K562 (cell line): ENCODE results near the gene OBP2A. TPM values are rescaled to one million over a fixed set of nuclear protein-coding genes. Genes with fewer than 3 reads are reported as not detected.

Source experiments
- ATAC-seq: fragments of 200-7000 bp; cut with Tn5 transposase; 3 replicates; pipeline ENCODE4 v1.9.1; 2020; ENCODE audit warnings: moderate library complexity
- BruUV-seq: library from RNA; stranded (reverse); fragments of 400-500 nt; replicated peaks from 2 replicates; lab custom pipeline; 2021; lab: Mats Ljungman, UMichigan
- CTCF ChIA-PET: fragments of 300-600 bp; formaldehyde crosslinking; extraction: SDS; loops from one replicate; lab custom pipeline; 2021; ENCODE audit warnings: low intra/inter-chr PET ratio; lab: Yijun Ruan, JAX
- POLR2A ChIA-PET: fragments of 300-600, 350-650 bp; sonication (Branson Sonifier 250); formaldehyde crosslinking; extraction: SDS; loops from one replicate; lab custom pipeline; 2021; ENCODE audit warnings: antibody characterized with exemption, inconsistent platforms; lab: Yijun Ruan, JAX
- DNase-seq, 4 experiments: peaks; one replicate each; pipeline versions ENCODE4 v3.0.0 to v3.0.0-alpha.2; 2011 to 2018; ENCODE audit warnings: low spot score in 3 of 4, mixed read lengths in 3 of 4; ENCODE audit errors: extremely low read depth in 1 of 4
- FAIRE-seq: peaks from 2 replicates; lab custom pipeline; 2011; peaks lifted over from hg19 to GRCh38; lab: Jason Lieb, UNC
- H2AFZ ChIP-seq: 2 replicates; pipeline ENCODE4 v1.6.0; 2011; ENCODE audit warnings: low read depth, low read length, control low read depth, inconsistent platforms
- H3K27ac ChIP-seq: fragments of 200-600 bp; 3 replicates; pipeline ENCODE4 v1.8.0; 2011; ENCODE audit warnings: low read depth, mild to moderate bottlenecking, control low read depth, inconsistent platforms, low read length, moderate library complexity, mixed read lengths; ENCODE audit errors: extremely low read depth
- H3K27me3 ChIP-seq, 2 experiments: fragments of 300-600 bp in 1 of 2; 2 replicates in 1 of 2; 3 replicates in 1 of 2; pipeline versions ENCODE4 v1.6.0 to v1.8.0; 2011; ENCODE audit warnings: inconsistent platforms in 2 of 2, low read length in 2 of 2, mild to moderate bottlenecking in 1 of 2, mixed read lengths in 1 of 2, moderate library complexity in 1 of 2; ENCODE audit not compliant: control insufficient read depth in 2 of 2, insufficient read depth in 2 of 2
- H3K36me3 ChIP-seq: fragments of 300-600 bp; 3 replicates; pipeline ENCODE4 v1.8.0; 2011; ENCODE audit warnings: mild to moderate bottlenecking, low read length, inconsistent platforms; ENCODE audit not compliant: control insufficient read depth, insufficient read depth
- H3K4me1 ChIP-seq, 2 experiments: fragments of 200-600 bp in 1 of 2; replicated peaks in 1 of 2; 2 replicates in 1 of 2; 3 replicates in 1 of 2; pipeline versions ENCODE4 v1.5.1 to v1.8.0; 2011; ENCODE audit warnings: inconsistent platforms in 2 of 2, low read length in 2 of 2, mild to moderate bottlenecking in 1 of 2, mixed read lengths in 1 of 2, moderate library complexity in 1 of 2; ENCODE audit not compliant: control insufficient read depth in 2 of 2, insufficient read depth in 2 of 2
- H3K4me2 ChIP-seq: 2 replicates; pipeline ENCODE4 v1.6.1; 2011; ENCODE audit warnings: low read length, control low read depth, inconsistent platforms, mixed read lengths; ENCODE audit not compliant: insufficient read depth
- H3K4me3 ChIP-seq: fragments of 200-600 bp; sonication (generic), shearing (Covaris generic); 2 replicates; pipeline ENCODE4 v1.5.1; 2016; ENCODE audit warnings: control low read depth, inconsistent platforms
- H3K79me2 ChIP-seq: fragments of 200-600 bp; 3 replicates; pipeline ENCODE4 v1.8.0; 2011; ENCODE audit warnings: low read length, inconsistent platforms; ENCODE audit not compliant: control insufficient read depth, insufficient read depth
- H3K9ac ChIP-seq, 2 experiments: 2 replicates each; pipeline versions ENCODE4 v1.6.0 to v1.6.1; 2011; ENCODE audit warnings: low read depth in 2 of 2, low read length in 2 of 2, control low read depth in 1 of 2, inconsistent platforms in 1 of 2, mild to moderate bottlenecking in 1 of 2, mixed read lengths in 1 of 2; ENCODE audit not compliant: insufficient read depth in 1 of 2
- H3K9me1 ChIP-seq: one replicate; pipeline ENCODE4 v1.6.0; 2011; ENCODE audit warnings: inconsistent platforms, mild to moderate bottlenecking, low read length, moderate library complexity; ENCODE audit not compliant: control insufficient read depth, insufficient read depth
- H3K9me3 ChIP-seq: replicated peaks from 2 replicates; pipeline ENCODE4 v1.5.1; 2011; ENCODE audit warnings: low read depth, low read length, inconsistent platforms; ENCODE audit not compliant: control insufficient read depth, insufficient read depth
- H4K20me1 ChIP-seq: replicated peaks from 2 replicates; pipeline ENCODE4 v1.6.1; 2011; ENCODE audit warnings: low read length, inconsistent platforms, mixed read lengths; ENCODE audit not compliant: control insufficient read depth, insufficient read depth
- C11orf30 ChIP-seq: fragments of 450-650 bp; IDR thresholded peaks from 2 replicates; pipeline ENCODE4 v1.6.1; 2016; ENCODE audit warnings: low read depth, mild to moderate bottlenecking
- ERF ChIP-seq: fragments of 450-650 bp; formaldehyde crosslinking; IDR thresholded peaks from 2 replicates; pipeline ENCODE4 v1.4.0; 2020; ENCODE audit warnings: mild to moderate bottlenecking, mixed read lengths
- KDM2B ChIP-seq: fragments of 250-450 bp; sonication (Bioruptor Pico); IDR thresholded peaks from 2 replicates; pipeline ENCODE4 v1.8.0; 2021; ENCODE audit warnings: mild to moderate bottlenecking, moderate library complexity
- KLF6 ChIP-seq: fragments of 250-450 bp; sonication (Bioruptor Pico); IDR thresholded peaks from 2 replicates; pipeline ENCODE4 v1.4.0; 2020; ENCODE audit warnings: mild to moderate bottlenecking, moderate library complexity, borderline replicate concordance
- RNF2 ChIP-seq: sonication (generic); IDR thresholded peaks from 2 replicates; pipeline ENCODE4 v1.6.1; 2016
- SP2 ChIP-seq: IDR thresholded peaks from 2 replicates; pipeline ENCODE4 v1.6.1; 2011; ENCODE audit warnings: mild to moderate bottlenecking, low read depth, low read length, moderate library complexity; ENCODE audit not compliant: poor library complexity, severe bottlenecking; ENCODE audit errors: extremely low read depth
- ZNF133 ChIP-seq: fragments of 250-450 bp; sonication (Bioruptor Pico); IDR thresholded peaks from 2 replicates; pipeline ENCODE4 v1.4.0; 2020; ENCODE audit warnings: mild to moderate bottlenecking
- ZNF785 ChIP-seq: fragments of 250-450 bp; sonication (Bioruptor Pico); IDR thresholded peaks from 2 replicates; pipeline ENCODE4 v1.4.0; 2020; ENCODE audit warnings: mild to moderate bottlenecking
- WGBS: fragments of 100-300 bp; shearing (Covaris generic); methylation state at CpG from one replicate; pipeline ENCODE4 v1.1.6; 2016; ENCODE audit warnings: low coverage, mixed read lengths; ENCODE audit not compliant: insufficient coverage; ENCODE audit errors: missing lambda C conversion rate; 5-methylcytosine and 5-hydroxymethylcytosine counted together
- in situ Hi-C: fragments of 300-500 bp; cut with MboI; formaldehyde crosslinking; loops from 4 replicates; pipeline ENCODE4 v1.15.0; 2018; ENCODE audit warnings: inconsistent platforms, mixed read lengths
- intact Hi-C: fragments of 100-400 bp; cut with micrococcal nuclease; formaldehyde crosslinking; loops from 2 replicates; pipeline ENCODE4 v1.14.2; 2022
- polyA plus RNA-seq, 8 experiments: library from polyadenylated mRNA; depleted of rRNA in 4 of 8; stranded (reverse) in 5 of 8; unstranded in 3 of 8; fragments of >200 nt; fragmentation: Nextera tagmentation in 2 of 8; fragmentation: Illumina TruSeq in 1 of 8; extraction: Ambion mirVana in 2 of 8; extraction: Trizol in 1 of 8; gene quantifications; 2 replicates each; pipeline versions ENCODE4 v1.2.1 to v1.2.3, GENCODE V29; 2011 to 2014; ENCODE audit warnings: inconsistent platforms in 1 of 8, missing spikeins in 1 of 8
- total RNA-seq, 7 experiments: library from RNA; depleted of rRNA in 6 of 7; stranded (reverse); fragments of >200 nt in 6 of 7; fragmentation: Illumina TruSeq in 2 of 7; extraction: Trizol in 2 of 7; gene quantifications; 2 replicates each; pipeline versions ENCODE4 v1.2.1 to v1.2.3, GENCODE V29; 2011 to 2021; ENCODE audit warnings: low replicate concordance in 1 of 7
- TF ChIP-seq, protein P1 (sequence below): fragments of 250-450 bp; sonication (Bioruptor Pico); IDR thresholded peaks from 2 replicates; pipeline ENCODE4 v1.8.0; 2021; ENCODE audit warnings: moderate library complexity, mild to moderate bottlenecking, inconsistent platforms
- TF ChIP-seq, protein P2 (sequence below), 2 experiments: IDR thresholded peaks; 2 replicates each; pipeline ENCODE4 v1.6.1; 2011; ENCODE audit warnings: borderline replicate concordance in 1 of 2, control low read depth in 1 of 2, low read depth in 1 of 2, low read length in 1 of 2, mild to moderate bottlenecking in 1 of 2, mixed read lengths in 1 of 2, moderate library complexity in 1 of 2; ENCODE audit not compliant: insufficient read depth in 1 of 2, insufficient read length in 1 of 2, poor library complexity in 1 of 2, severe bottlenecking in 1 of 2; ENCODE audit errors: extremely low read depth in 1 of 2
- TF ChIP-seq, protein P3 (sequence below): fragments of 250-450 bp; sonication (Bioruptor Pico); IDR thresholded peaks from 2 replicates; pipeline ENCODE4 v1.9.0; 2021; ENCODE audit warnings: mild to moderate bottlenecking
- TF ChIP-seq, protein P4 (sequence below): sonication (generic); formaldehyde crosslinking; IDR thresholded peaks from 2 replicates; pipeline ENCODE4 v1.8.1; 2023; ENCODE audit warnings: mild to moderate bottlenecking, missing genetic modification reagents

Gene OBP2A
- total and polyA plus RNA-seq, 9 of the 15 experiments (the other 6 are each of a cell fraction or from before 2014, with no cell fraction given): not detected

DNA sequence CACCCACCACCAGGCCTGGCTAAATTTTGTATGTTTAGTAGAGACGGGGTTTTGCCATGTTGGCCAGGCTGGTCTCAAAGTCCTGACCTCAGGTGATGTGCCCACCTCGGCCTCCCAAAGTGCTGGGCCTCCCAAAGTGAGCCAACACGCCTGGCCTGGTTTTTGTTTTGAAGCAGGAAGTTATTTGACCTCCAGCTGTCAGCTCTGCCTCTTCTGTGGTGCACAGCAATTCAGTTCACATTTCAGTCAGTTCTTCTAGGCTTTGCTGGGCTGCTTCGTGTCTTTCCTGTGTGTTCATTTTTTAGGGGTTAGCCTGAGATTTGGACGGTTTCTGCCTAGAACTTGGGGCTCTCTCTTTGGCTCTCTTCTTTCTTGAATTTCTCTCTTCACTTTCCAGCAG lies 15.8 kb upstream of the OBP2A start (continued):
- TF ChIP-seq, protein P1, sequence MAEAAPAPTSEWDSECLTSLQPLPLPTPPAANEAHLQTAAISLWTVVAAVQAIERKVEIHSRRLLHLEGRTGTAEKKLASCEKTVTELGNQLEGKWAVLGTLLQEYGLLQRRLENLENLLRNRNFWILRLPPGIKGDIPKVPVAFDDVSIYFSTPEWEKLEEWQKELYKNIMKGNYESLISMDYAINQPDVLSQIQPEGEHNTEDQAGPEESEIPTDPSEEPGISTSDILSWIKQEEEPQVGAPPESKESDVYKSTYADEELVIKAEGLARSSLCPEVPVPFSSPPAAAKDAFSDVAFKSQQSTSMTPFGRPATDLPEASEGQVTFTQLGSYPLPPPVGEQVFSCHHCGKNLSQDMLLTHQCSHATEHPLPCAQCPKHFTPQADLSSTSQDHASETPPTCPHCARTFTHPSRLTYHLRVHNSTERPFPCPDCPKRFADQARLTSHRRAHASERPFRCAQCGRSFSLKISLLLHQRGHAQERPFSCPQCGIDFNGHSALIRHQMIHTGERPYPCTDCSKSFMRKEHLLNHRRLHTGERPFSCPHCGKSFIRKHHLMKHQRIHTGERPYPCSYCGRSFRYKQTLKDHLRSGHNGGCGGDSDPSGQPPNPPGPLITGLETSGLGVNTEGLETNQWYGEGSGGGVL (CRISPR knock-in tag): no peak
- TF ChIP-seq SP2 (no peak), RNF2 (no peak), ZNF785 (CRISPR knock-in tag) (no peak)
- TF ChIP-seq, all 486 proteins: peak for 0

DNA sequence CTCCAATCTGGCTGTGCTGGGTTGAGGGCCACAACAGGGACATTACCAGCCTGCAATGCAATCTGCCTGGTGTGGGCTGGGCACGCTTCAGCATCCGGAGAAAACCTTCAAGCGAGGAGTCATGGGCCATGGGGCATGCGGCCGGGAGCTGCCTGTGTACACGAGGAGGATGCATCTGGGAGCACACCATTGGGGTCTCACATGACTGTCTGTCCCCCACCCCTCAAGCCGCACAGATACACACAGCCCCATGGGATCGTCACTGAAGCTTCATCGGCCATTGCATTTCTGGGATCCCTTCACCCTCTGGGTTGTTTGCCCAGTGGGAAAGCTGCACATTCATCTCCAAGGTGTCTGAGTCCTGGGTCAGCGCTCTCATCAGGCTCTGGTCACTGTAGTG lies 14.8 kb upstream of the OBP2A start:
- Histone ChIP-seq H3K79me2 (no peaks in the 10 kb centered on the region), H3K9ac (no peak overlapping the region), H3K4me3 (no peak overlapping the region), H4K20me1 (no peaks in the 10 kb centered on the region), H2AFZ (no peak overlapping the region), H3K4me2 (no peak overlapping the region), H3K9me3 (no peaks in the 10 kb centered on the region), H3K4me1 (peaks cover 9 to 13% of the 10 kb centered on the region in 2 experiments; a peak in 3 of 5 replicates), H3K9me1 (no peaks in the 10 kb centered on the region), H3K27me3 (peaks cover 8 to 26% of the 10 kb centered on the region in 2 experiments; a peak in 3 of 5 replicates), H3K36me3 (no peaks in the 10 kb centered on the region), H3K27ac (no peak overlapping the region)
- intact Hi-C loops: no loop called here
- no peak for DNase-seq
- FAIRE-seq: no peak
- WGBS: 23% methylated on average over 10 of the region's 10 CpGs
- ChIA-PET CTCF (no interaction called here), POLR2A (interaction anchor here (0.6 kb wide), 1 partner anchor 634 kb away, joined by 3 read pairs; no protein-coding TSS in a partner anchor)
- BruUV-seq: no TSS peak
- ATAC-seq: no peak
- in situ Hi-C loops: no loop called here
- TF ChIP-seq ERF: no peak
- no peak for TF ChIP-seq KLF6
- TF ChIP-seq, protein P1 (CRISPR knock-in tag): no peak
- TF ChIP-seq, protein P2, sequence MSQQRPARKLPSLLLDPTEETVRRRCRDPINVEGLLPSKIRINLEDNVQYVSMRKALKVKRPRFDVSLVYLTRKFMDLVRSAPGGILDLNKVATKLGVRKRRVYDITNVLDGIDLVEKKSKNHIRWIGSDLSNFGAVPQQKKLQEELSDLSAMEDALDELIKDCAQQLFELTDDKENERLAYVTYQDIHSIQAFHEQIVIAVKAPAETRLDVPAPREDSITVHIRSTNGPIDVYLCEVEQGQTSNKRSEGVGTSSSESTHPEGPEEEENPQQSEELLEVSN (IDR thresholded peaks at IDR 0.05; ENCODE audit: borderline replicate concordance in 1 of 2, extremely low read depth in 1 of 2, insufficient read depth in 1 of 2, insufficient read length in 1 of 2, low read depth in 1 of 2, low read length in 1 of 2, poor library complexity in 1 of 2, severe bottlenecking in 1 of 2): no peak
- no peak for TF ChIP-seq ZNF133 (CRISPR knock-in tag)
- TF ChIP-seq KDM2B (CRISPR knock-in tag): no peak
- TF ChIP-seq C11orf30: no peak
- TF ChIP-seq, protein P3, sequence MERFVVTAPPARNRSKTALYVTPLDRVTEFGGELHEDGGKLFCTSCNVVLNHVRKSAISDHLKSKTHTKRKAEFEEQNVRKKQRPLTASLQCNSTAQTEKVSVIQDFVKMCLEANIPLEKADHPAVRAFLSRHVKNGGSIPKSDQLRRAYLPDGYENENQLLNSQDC: no peak
- TF ChIP-seq, protein P4, sequence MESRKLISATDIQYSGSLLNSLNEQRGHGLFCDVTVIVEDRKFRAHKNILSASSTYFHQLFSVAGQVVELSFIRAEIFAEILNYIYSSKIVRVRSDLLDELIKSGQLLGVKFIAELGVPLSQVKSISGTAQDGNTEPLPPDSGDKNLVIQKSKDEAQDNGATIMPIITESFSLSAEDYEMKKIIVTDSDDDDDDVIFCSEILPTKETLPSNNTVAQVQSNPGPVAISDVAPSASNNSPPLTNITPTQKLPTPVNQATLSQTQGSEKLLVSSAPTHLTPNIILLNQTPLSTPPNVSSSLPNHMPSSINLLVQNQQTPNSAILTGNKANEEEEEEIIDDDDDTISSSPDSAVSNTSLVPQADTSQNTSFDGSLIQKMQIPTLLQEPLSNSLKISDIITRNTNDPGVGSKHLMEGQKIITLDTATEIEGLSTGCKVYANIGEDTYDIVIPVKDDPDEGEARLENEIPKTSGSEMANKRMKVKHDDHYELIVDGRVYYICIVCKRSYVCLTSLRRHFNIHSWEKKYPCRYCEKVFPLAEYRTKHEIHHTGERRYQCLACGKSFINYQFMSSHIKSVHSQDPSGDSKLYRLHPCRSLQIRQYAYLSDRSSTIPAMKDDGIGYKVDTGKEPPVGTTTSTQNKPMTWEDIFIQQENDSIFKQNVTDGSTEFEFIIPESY: no peak
